ENCODE measurements around the gene TSPAN1.
A peak's percentile ranks its signal among the peaks of the same experiment; 100 is the strongest.

TSPAN1 gene

GRCh38 chr1:46153228-46153627, 21.7 kb upstream of the TSPAN1 start:
- Histone ChIP-seq H3K36me3 (ENCODE audit: insufficient read depth, low read length) (no peaks in the 10 kb centered on the region), H3F3A (ENCODE audit: low read depth) (no peaks in the 10 kb centered on the region), H3K27me3 (ENCODE audit: insufficient read depth, low read length, poor library complexity, severe bottlenecking) (no peaks in the 10 kb centered on the region), H3K4me2 (ENCODE audit: low read depth, low read length, poor library complexity, severe bottlenecking) (no peak overlapping the region), H4K20me1 (ENCODE audit: insufficient read depth, low read length, poor library complexity, severe bottlenecking) (no peaks in the 10 kb centered on the region), H3K9ac (ENCODE audit: low read depth, low read length, poor library complexity, severe bottlenecking) (no peak overlapping the region), H3K9me2 (replicated peaks; ENCODE audit: low read depth, low read length) (no peaks in the 10 kb centered on the region), H3K79me2 (ENCODE audit: insufficient read depth, low read length) (no peaks in the 10 kb centered on the region), H3K9me3 (ENCODE audit: insufficient read depth, low read depth, low read length) (no peaks in the 10 kb centered on the region), H3K4me1 (ENCODE audit: insufficient read depth, low read length, poor library complexity, severe bottlenecking) (peaks cover 9% of the 10 kb centered on the region), H2AFZ (ENCODE audit: low read length) (no peak overlapping the region), H3K4me3 (ENCODE audit: low read length, poor library complexity, severe bottlenecking) (no peak overlapping the region)
- TF ChIP-seq CTCF (conservative IDR thresholded peaks at IDR 0.05; ENCODE audit: low read length), result no peak
- no peak for TF ChIP-seq EZH2phosphoT487 (IDR thresholded peaks at IDR 0.05; ENCODE audit: borderline replicate concordance)

GRCh38 chr1:46153732-46154131, 21.2 kb upstream of the TSPAN1 start:
- Histone ChIP-seq H3F3A (ENCODE audit: low read depth) (no peaks in the 10 kb centered on the region), H3K27me3 (ENCODE audit: insufficient read depth, low read length, poor library complexity, severe bottlenecking) (no peaks in the 10 kb centered on the region), H3K4me3 (ENCODE audit: low read length, poor library complexity, severe bottlenecking) (no peak overlapping the region), H2AFZ (ENCODE audit: low read length) (peak overlapping the region; percentile 13; the same call in 1 of the 2 replicates), H3K9me3 (ENCODE audit: insufficient read depth, low read depth, low read length) (no peaks in the 10 kb centered on the region), H3K79me2 (ENCODE audit: insufficient read depth, low read length) (no peaks in the 10 kb centered on the region), H3K4me2 (ENCODE audit: low read depth, low read length, poor library complexity, severe bottlenecking) (no peak overlapping the region), H3K36me3 (ENCODE audit: insufficient read depth, low read length) (no peaks in the 10 kb centered on the region), H3K9ac (ENCODE audit: low read depth, low read length, poor library complexity, severe bottlenecking) (no peak overlapping the region), H4K20me1 (ENCODE audit: insufficient read depth, low read length, poor library complexity, severe bottlenecking) (no peaks in the 10 kb centered on the region), H3K4me1 (ENCODE audit: insufficient read depth, low read length, poor library complexity, severe bottlenecking) (peaks cover 7% of the 10 kb centered on the region), H3K9me2 (replicated peaks; ENCODE audit: low read depth, low read length) (no peaks in the 10 kb centered on the region)
- TF ChIP-seq CTCF (conservative IDR thresholded peaks at IDR 0.05; ENCODE audit: low read length) (no peak), EZH2phosphoT487 (IDR thresholded peaks at IDR 0.05; ENCODE audit: borderline replicate concordance) (no peak)

GRCh38 chr1:46157916-46158311, 17.0 kb upstream of the TSPAN1 start:
- H2AFZ ChIP-seq (ENCODE audit: low read length), result no peak overlapping the region
- no peak overlapping the region for H3K4me2 ChIP-seq (ENCODE audit: low read depth, low read length, poor library complexity, severe bottlenecking)
- H3K36me3 ChIP-seq (ENCODE audit: insufficient read depth, low read length), result no peaks in the 10 kb centered on the region
- peaks cover 7% of the 10 kb centered on the region for H3K4me1 ChIP-seq (ENCODE audit: insufficient read depth, low read length, poor library complexity, severe bottlenecking)
- H4K20me1 ChIP-seq (ENCODE audit: insufficient read depth, low read length, poor library complexity, severe bottlenecking), result no peaks in the 10 kb centered on the region
- H3K9me2 ChIP-seq (replicated peaks; ENCODE audit: low read depth, low read length), result no peaks in the 10 kb centered on the region
- H3K9ac ChIP-seq (ENCODE audit: low read depth, low read length, poor library complexity, severe bottlenecking), result no peak overlapping the region
- TF ChIP-seq EZH2phosphoT487 (IDR thresholded peaks at IDR 0.05; ENCODE audit: borderline replicate concordance) (no peak), CTCF (conservative IDR thresholded peaks at IDR 0.05; ENCODE audit: low read length) (no peak)
- no peaks in the 10 kb centered on the region for H3K27me3 ChIP-seq (ENCODE audit: insufficient read depth, low read length, poor library complexity, severe bottlenecking)
- no peaks in the 10 kb centered on the region for H3K79me2 ChIP-seq (ENCODE audit: insufficient read depth, low read length)
- no peaks in the 10 kb centered on the region for H3K9me3 ChIP-seq (ENCODE audit: insufficient read depth, low read depth, low read length)
- no peaks in the 10 kb centered on the region for H3F3A ChIP-seq (ENCODE audit: low read depth)
- H3K4me3 ChIP-seq (ENCODE audit: low read length, poor library complexity, severe bottlenecking), result no peak overlapping the region
